GM12892 (cell line): ENCODE data around the gene ASCC1.

Experiments used
- POLR2A ChIP-seq: IDR thresholded peaks from 2 replicates; pipeline ENCODE4 v1.6.1; 2011; ENCODE audit warnings: low read depth, low read length, control low read depth
- POLR2AphosphoS5 ChIP-seq: IDR thresholded peaks from 2 replicates; pipeline ENCODE4 v1.6.1; 2011; ENCODE audit warnings: low read depth, low read length, control low read depth

GRCh38 chr10:72206511-72207229 lies 9.4 kb downstream of the ASCC1 start:
- TF ChIP-seq POLR2AphosphoS5 (no peak), POLR2A (no peak)
